ENCODE measurements around the gene DISP3. TPM values are rescaled to one million over a fixed set of nuclear protein-coding genes. Genes with fewer than 3 reads are reported as not detected.

The DISP3 gene
- total RNA-seq, 1 experiment from 2014 or later = 2.3 TPM

DNA sequence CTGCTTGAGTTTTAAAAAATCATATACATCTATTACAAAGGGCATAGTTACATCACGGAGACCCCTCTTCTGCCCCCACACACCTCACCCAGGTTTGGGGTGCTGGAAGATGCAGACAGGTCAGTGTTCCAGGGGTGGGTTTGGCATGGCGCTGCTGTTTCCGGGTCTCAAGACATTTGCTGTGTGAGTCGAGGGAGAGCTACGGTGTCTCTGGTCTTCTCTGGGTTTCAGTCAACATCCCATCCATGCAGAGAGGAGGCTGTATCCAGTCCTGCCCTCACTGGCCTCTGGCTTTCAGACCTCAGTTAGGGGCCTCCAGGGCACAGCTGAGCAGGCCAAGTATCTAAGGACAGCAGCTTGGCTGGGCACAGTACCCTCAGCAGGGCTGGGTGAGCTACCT lies 28.6 kb upstream of the DISP3 start:
- DNase-seq (ENCODE audit: low read depth, low spot score) (no peak), ATAC-seq (no peak)
- H3K36me3 ChIP-seq (ENCODE audit: control insufficient read depth in 1 of 2, insufficient read depth in 2 of 2, low read length in 2 of 2) = no peaks in the 10 kb centered on the region
- intact Hi-C loops (cut with micrococcal nuclease) = no loop called here
- no peaks in the 10 kb centered on the region for H3K9me3 ChIP-seq (ENCODE audit: control insufficient read depth in 1 of 2, insufficient read depth in 1 of 2, low read depth in 1 of 2, low read length in 2 of 2)
- H3K9me2 ChIP-seq (ENCODE audit: insufficient read depth) = no peaks in the 10 kb centered on the region
- no peaks in the 10 kb centered on the region for H3K79me2 ChIP-seq (ENCODE audit: insufficient read depth, low read length)
- TF ChIP-seq TCF7L2 (IDR thresholded peaks at IDR 0.05; ENCODE audit: borderline replicate concordance, extremely low read depth, insufficient read depth, insufficient read length) (no peak), CBX3 (IDR thresholded peaks at IDR 0.05; ENCODE audit: low read depth) (no peak), ELF1 (IDR thresholded peaks at IDR 0.05; ENCODE audit: borderline replicate concordance, low read depth) (no peak)
- H3K4me1 ChIP-seq (ENCODE audit: control insufficient read depth in 1 of 2, insufficient read depth in 2 of 2, low read length in 2 of 2) = no peaks in the 10 kb centered on the region
- peaks cover 12% of the 10 kb centered on the region for H3K27me3 ChIP-seq (ENCODE audit: insufficient read depth, low read length)
- no peak overlapping the region for H2AFZ ChIP-seq (ENCODE audit: low read depth, low read length, poor library complexity, severe bottlenecking)
- no peaks in the 10 kb centered on the region for H4K20me1 ChIP-seq (ENCODE audit: insufficient read depth)
- POLR2A ChIA-PET = no interaction called here
- H3K4me3 ChIP-seq (replicated peaks in 1 of 2; ENCODE audit: low read depth in 1 of 2, low read length in 2 of 2) = no peak overlapping the region
- RAD21 ChIA-PET (ENCODE audit: low non-redundant PET in 1 of 2, low total read pairs in 2 of 2, uncharacterized antibody in 2 of 2, unreplicated experiment in 2 of 2) = no interaction called here
- H3K27ac ChIP-seq (ENCODE audit: low read depth, low read length) = no peak overlapping the region
- no TSS peak for BruUV-seq (replicated peaks)
- H3K9ac ChIP-seq (ENCODE audit: low read length) = no peak overlapping the region
- H3K4me2 ChIP-seq (ENCODE audit: low read length) = no peak overlapping the region
- CTCF ChIA-PET = no interaction called here

- no peaks in the 10 kb centered on the region for H3K9me3 ChIP-seq (ENCODE audit: control insufficient read depth in 1 of 2, insufficient read depth in 1 of 2, low read depth in 1 of 2, low read length in 2 of 2)
- DNase-seq (ENCODE audit: low read depth, low spot score) (no peak), ATAC-seq (0 out of 2 replicates have a peak, but pooled peaks have one; percentile 40)
- no peak overlapping the region for H3K9ac ChIP-seq (ENCODE audit: low read length)
- no peaks in the 10 kb centered on the region for H3K4me1 ChIP-seq (ENCODE audit: control insufficient read depth in 1 of 2, insufficient read depth in 2 of 2, low read length in 2 of 2)
- peaks cover 13% of the 10 kb centered on the region for H3K27me3 ChIP-seq (ENCODE audit: insufficient read depth, low read length)
- no peak overlapping the region for H3K4me2 ChIP-seq (ENCODE audit: low read length)
- ChIA-PET RAD21 (ENCODE audit: low non-redundant PET in 1 of 2, low total read pairs in 2 of 2, uncharacterized antibody in 2 of 2, unreplicated experiment in 2 of 2) (no interaction called here), POLR2A (no interaction called here), CTCF (no interaction called here)
- TF ChIP-seq TCF7L2 (IDR thresholded peaks at IDR 0.05; ENCODE audit: borderline replicate concordance, extremely low read depth, insufficient read depth, insufficient read length) (no peak), EZH2phosphoT487 (IDR thresholded peaks at IDR 0.05; ENCODE audit: borderline replicate concordance) (no peak), JUND (IDR thresholded peaks at IDR 0.05) (no peak), ZFX (IDR thresholded peaks at IDR 0.05) (no peak)
- TF ChIP-seq, protein P1, sequence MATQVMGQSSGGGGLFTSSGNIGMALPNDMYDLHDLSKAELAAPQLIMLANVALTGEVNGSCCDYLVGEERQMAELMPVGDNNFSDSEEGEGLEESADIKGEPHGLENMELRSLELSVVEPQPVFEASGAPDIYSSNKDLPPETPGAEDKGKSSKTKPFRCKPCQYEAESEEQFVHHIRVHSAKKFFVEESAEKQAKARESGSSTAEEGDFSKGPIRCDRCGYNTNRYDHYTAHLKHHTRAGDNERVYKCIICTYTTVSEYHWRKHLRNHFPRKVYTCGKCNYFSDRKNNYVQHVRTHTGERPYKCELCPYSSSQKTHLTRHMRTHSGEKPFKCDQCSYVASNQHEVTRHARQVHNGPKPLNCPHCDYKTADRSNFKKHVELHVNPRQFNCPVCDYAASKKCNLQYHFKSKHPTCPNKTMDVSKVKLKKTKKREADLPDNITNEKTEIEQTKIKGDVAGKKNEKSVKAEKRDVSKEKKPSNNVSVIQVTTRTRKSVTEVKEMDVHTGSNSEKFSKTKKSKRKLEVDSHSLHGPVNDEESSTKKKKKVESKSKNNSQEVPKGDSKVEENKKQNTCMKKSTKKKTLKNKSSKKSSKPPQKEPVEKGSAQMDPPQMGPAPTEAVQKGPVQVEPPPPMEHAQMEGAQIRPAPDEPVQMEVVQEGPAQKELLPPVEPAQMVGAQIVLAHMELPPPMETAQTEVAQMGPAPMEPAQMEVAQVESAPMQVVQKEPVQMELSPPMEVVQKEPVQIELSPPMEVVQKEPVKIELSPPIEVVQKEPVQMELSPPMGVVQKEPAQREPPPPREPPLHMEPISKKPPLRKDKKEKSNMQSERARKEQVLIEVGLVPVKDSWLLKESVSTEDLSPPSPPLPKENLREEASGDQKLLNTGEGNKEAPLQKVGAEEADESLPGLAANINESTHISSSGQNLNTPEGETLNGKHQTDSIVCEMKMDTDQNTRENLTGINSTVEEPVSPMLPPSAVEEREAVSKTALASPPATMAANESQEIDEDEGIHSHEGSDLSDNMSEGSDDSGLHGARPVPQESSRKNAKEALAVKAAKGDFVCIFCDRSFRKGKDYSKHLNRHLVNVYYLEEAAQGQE (IDR thresholded peaks at IDR 0.05; ENCODE audit: low read depth) = no peak
- intact Hi-C loops (cut with micrococcal nuclease) = no loop called here
- H3K27ac ChIP-seq (ENCODE audit: low read depth, low read length) = no peak overlapping the region
- no peak overlapping the region for H3K4me3 ChIP-seq (replicated peaks in 1 of 2; ENCODE audit: low read depth in 1 of 2, low read length in 2 of 2)
- no peaks in the 10 kb centered on the region for H3K79me2 ChIP-seq (ENCODE audit: insufficient read depth, low read length)
- no TSS peak for BruUV-seq (replicated peaks)
- H3K36me3 ChIP-seq (ENCODE audit: control insufficient read depth in 1 of 2, insufficient read depth in 2 of 2, low read length in 2 of 2) = no peaks in the 10 kb centered on the region
- no peaks in the 10 kb centered on the region for H4K20me1 ChIP-seq (ENCODE audit: insufficient read depth)
- no peak overlapping the region for H2AFZ ChIP-seq (ENCODE audit: low read depth, low read length, poor library complexity, severe bottlenecking)
- no peaks in the 10 kb centered on the region for H3K9me2 ChIP-seq (ENCODE audit: insufficient read depth)
Measured at GRCh38 chr1:11453742-11454491, 25.0 kb upstream of the DISP3 start.

Measured in HCT116 (cell line).